ENCODE results near the gene ANK2.

DNA sequence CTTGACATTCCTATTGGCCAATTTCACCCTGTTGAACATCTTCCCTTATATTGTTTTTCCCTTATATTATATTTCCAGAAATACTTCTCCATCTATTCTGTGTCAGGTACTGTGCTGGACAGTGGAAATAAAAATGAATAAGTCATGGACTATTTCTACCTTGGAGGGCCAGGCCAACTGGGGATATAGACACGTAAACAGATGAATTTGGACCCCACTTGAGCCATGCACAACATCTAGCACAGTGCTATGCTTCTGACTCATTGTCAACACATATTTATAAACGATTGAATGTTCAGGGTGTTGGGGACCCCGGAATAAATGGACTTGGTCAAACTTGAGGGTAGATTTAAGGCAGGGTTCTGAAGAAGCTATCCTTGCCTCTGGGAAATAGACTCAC lies 111.1 kb downstream of the ANK2 start:
- no peak for TF ChIP-seq POLR2A (IDR thresholded peaks at IDR 0.05; ENCODE audit: extremely low read depth, insufficient read length)
- TF ChIP-seq, protein P1, sequence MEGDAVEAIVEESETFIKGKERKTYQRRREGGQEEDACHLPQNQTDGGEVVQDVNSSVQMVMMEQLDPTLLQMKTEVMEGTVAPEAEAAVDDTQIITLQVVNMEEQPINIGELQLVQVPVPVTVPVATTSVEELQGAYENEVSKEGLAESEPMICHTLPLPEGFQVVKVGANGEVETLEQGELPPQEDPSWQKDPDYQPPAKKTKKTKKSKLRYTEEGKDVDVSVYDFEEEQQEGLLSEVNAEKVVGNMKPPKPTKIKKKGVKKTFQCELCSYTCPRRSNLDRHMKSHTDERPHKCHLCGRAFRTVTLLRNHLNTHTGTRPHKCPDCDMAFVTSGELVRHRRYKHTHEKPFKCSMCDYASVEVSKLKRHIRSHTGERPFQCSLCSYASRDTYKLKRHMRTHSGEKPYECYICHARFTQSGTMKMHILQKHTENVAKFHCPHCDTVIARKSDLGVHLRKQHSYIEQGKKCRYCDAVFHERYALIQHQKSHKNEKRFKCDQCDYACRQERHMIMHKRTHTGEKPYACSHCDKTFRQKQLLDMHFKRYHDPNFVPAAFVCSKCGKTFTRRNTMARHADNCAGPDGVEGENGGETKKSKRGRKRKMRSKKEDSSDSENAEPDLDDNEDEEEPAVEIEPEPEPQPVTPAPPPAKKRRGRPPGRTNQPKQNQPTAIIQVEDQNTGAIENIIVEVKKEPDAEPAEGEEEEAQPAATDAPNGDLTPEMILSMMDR (IDR thresholded peaks at IDR 0.05; ENCODE audit: low read depth, low read length), result no peak
- TF ChIP-seq MYC (IDR thresholded peaks at IDR 0.05; ENCODE audit: low read depth, low read length), result no peak
- TF ChIP-seq, protein P2, sequence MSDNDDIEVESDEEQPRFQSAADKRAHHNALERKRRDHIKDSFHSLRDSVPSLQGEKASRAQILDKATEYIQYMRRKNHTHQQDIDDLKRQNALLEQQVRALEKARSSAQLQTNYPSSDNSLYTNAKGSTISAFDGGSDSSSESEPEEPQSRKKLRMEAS (IDR thresholded peaks at IDR 0.05; ENCODE audit: low read depth, low read length), result no peak
